ENCODE results near the gene CTDSPL. TPM values are rescaled to one million over a fixed set of nuclear protein-coding genes. Genes with fewer than 3 reads are reported as not detected.
"Not testable (repeated sequence)": the region's sequence is repeated elsewhere in the genome, so short reads cannot be mapped to it uniquely, and the experiment has no call there.

CTDSPL gene
- 10.5 and 10.9 TPM in 2 replicates for total RNA-seq

- intact Hi-C loops (cut with micrococcal nuclease) = loop anchor here (2.0 kb wide), 1 partner anchor 45 kb away; no protein-coding TSS in a partner anchor
Observed at GRCh38 chr3:37861620-37862041, at the start of gene CTDSPL. CTDSPL (plus strand) TSS chr3:37861880; CDS start chr3:37862200, 320 bp downstream.

DNA sequence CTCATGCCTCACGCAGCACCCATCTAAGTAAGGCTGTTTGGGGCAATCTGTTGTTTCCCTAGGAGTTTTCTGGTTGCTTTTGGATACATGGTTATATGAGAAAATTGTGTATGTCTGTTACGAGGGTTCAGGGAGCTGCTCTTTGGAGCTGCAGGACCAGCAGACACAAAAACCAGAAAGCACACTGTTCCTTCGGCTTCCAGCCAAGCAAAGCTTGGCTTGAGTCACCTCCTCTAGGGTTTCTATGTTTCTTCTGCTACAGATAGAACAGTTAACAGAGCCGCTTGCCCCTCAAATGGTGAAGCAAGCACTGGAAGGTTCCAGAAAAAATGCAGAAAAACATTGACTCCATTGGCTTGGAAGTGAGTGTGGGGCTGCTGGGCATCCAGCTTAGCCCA is 49.2 kb upstream of the CTDSPL start:
- intact Hi-C loops (cut with micrococcal nuclease) = no loop called here

DNA sequence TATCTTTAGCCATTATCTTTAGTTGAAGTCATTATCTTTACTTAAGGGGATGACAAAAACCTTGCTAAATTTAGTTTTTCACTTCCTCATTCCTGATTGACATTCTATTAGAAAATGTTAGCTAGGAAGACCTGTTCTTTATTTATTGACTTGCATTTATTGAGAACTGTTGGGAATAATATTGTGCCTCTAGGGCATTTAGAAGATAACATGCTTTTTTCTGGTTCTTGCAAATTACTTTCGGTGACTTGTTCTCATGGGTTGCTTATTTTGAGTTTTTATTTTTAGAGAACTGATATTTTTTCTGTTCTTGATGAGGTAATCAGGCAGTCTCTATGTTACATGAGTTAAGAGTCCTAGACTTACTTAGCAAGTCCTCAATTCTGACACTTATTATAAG is 48.3 kb upstream of the CTDSPL start:
- intact Hi-C loops (cut with micrococcal nuclease) = no loop called here

DNA sequence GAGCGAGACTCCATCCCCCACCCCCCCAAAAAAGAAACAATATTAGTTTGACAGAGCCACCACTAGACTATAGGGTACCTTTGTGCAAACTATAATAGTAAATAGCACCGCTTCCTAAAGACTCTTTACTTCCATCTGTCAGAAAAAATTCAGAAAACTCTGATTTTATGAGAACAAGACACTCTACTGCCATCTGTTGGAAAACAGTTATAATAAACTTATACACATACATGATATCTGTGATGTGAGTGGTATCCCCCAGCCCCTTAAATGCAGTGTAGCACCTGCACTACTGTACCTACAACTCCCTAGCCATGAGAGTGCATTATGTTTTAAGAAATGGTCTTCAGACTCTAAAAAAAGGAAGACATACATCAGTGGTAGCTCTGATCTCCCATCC is 47.1 kb upstream of the CTDSPL start:
- intact Hi-C loops (cut with micrococcal nuclease) = no loop called here

GRCh38 chr3:37815156-37815555 is 46.5 kb upstream of the CTDSPL start:
- intact Hi-C loops (cut with micrococcal nuclease) = not testable (repeated sequence)

GRCh38 chr3:37816271-37816670 is 45.4 kb upstream of the CTDSPL start:
- intact Hi-C loops (cut with micrococcal nuclease) = no loop called here

GRCh38 chr3:37819591-37819990 is 42.1 kb upstream of the CTDSPL start:
- intact Hi-C loops (cut with micrococcal nuclease) = no loop called here

DNA sequence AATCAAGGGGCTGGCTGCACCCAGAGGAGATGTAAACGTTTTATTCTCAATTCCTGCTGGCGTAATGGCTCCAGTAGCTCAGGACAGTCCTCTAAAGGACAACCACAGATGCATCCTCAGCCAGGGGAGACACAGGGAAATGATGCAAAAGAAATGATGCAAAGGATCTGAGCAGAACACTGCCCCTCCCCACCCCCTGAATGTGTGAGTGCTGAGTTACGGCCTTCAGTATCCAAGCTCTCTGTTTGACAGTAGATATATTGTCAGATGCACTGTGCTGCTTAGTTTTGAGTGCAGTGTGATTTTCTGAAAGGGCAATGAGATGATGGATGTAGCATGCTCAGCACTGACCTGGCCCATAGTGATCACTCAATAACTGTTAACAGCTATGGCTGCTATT is 41.4 kb upstream of the CTDSPL start:
- intact Hi-C loops (cut with micrococcal nuclease) = no loop called here

DNA sequence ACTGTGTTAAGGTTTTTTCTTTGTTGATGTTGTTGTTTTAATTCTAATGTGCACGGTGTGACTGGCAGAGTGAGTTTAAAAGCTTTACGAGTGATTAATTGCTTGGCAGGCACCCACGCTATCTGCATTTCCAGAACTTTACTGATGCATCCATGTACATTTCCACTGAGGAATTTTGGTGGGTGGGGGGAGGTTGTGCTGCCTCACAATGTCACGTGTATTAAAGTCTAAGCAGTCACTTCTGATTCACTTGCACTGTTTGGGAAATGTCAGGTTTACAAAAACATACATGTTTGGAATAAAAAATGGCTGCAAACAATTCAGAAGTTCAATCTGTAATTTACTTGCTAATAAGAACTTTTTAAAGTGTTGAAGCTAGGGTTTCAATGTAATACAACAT is 38.5 kb upstream of the CTDSPL start:
- intact Hi-C loops (cut with micrococcal nuclease) = no loop called here

DNA sequence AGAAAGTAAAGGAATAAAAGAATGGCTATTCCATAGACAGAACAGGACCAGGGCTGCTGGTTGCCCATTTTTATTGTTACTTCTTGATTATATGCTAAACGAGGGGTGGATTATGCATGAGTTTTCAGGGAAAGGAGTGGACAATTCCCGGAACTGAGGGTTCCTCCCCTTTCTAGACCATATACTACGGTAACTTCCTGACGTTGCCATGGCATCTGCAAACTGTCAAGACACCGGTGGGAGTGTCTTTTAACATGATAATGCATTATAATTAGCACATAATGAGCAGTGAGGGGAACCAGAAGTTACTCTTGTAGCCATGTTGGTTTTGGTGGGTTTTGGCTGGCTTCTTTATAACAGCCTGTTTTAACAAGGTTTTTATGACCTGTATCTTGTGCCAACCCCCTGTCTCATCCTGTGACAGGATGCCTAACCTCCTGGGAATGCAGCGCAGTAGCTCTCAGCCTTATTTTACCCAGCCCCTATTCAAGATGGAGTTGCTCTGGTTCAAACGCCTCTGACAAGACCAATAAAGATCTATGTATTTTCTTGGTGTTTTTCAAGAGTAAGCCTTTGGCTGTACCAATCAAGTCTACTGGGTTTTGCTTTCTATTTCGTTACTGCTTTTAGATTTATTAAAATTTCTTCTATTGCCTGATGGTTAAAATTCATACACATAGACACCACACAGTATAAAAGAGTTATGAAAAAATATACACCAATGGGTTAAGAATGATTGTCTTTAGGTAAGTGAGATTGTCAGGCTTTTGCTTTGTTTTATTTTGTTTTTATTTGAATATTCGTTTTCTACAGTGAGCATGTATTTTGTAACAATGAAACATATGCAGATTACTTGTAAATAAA is 37.4 kb upstream of the CTDSPL start:
- intact Hi-C loops (cut with micrococcal nuclease) = no loop called here

DNA sequence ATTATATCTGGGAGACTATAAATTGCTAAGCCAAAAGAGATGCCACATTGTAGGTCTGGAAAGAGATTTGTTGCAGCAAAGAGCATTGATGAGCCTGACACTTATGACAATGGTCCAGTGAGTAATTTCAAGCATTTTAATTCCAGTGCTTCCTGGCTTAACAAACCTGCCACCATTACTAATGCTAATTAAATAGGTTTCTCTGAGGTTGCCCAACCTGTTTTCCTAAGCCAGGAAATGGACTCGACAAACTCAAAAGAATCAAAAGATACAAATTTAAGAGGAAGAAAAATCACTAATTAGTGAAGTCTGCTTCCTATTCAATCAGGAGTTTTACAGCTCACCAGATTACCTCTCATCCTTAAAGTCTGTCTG is 36.7 kb upstream of the CTDSPL start:
- intact Hi-C loops (cut with micrococcal nuclease) = no loop called here

- intact Hi-C loops (cut with micrococcal nuclease) = no loop called here
Observed at GRCh38 chr3:37825744-37826400, 35.8 kb upstream of the CTDSPL start.

DNA sequence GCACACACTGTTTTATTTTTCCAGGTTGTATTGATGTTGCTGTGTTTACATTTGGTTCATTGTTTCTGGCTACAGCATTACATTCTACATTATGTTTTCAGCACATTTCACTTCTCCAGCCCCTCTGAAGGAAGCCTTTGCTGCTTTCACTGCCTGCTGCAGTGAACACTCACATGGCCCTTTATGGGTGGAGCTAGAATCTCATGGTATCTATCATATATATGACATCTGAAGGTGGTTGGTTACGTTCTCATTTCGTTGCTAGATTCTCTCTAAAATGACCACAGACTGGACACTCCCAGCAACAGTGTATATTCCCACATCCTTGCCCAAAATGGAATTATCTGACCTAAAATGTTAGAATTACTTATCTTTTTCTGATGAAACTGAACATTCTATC is 35.2 kb upstream of the CTDSPL start:
- intact Hi-C loops (cut with micrococcal nuclease) = no loop called here

DNA sequence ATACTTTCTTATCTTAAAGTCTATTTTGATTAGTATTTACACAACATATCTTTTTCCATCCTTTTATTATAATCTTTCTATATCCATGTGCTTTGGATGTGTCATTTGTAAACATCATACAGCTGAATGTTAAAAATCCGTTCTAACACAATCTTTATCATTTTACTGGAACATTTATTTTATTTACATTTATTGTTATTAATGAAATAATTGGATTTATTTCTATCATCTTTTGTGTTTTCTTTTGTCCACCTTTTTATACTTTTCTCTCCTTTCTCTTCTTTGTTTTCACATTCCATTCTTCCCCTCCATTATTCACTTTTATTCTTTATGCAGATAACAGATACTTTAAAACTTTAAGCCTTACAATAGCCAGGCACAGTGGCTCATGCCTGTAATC is 34.7 kb upstream of the CTDSPL start:
- intact Hi-C loops (cut with micrococcal nuclease) = no loop called here

DNA sequence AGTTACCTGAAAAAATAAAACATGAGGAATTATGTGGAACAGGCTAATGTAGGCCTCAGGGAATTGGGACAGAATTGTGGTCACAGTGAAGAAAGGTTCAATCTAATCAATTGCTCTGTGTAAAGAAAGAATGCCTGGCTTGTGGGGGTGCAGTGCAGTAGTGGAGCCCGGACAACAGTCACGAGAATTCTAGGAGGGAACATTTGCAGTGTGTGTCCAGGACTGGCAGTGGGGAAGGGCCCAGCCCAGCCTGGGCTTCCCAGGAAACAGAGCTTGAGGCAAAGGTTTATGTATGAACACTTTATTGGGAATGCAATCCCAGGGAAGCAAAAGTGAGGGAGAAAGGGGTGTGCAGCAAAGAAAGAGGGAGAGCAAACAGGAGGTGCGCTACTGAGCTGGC is 29.2 kb upstream of the CTDSPL start:
- intact Hi-C loops (cut with micrococcal nuclease) = no loop called here

- intact Hi-C loops (cut with micrococcal nuclease) = no loop called here
Observed at GRCh38 chr3:37833302-37834186, 28.1 kb upstream of the CTDSPL start.

DNA sequence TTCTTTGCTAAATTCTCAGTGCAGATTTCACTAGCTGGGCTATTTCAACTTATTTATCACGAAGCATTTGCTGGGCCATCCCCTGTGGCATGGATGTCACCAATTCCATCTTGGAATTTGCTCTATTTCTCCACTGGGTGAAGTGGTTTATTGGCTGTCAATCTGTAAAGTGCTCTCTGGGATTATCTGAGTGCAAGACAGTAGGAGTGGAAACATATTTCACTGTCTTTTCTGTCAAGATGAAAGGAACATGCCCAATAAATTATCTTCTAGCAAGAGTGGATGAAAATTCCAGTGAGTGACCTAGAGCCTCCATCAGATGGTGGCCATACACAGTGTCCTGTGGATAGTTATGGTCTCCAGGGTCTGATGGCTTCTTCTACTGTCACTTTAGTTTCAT is 25.1 kb upstream of the CTDSPL start:
- intact Hi-C loops (cut with micrococcal nuclease) = no loop called here

DNA sequence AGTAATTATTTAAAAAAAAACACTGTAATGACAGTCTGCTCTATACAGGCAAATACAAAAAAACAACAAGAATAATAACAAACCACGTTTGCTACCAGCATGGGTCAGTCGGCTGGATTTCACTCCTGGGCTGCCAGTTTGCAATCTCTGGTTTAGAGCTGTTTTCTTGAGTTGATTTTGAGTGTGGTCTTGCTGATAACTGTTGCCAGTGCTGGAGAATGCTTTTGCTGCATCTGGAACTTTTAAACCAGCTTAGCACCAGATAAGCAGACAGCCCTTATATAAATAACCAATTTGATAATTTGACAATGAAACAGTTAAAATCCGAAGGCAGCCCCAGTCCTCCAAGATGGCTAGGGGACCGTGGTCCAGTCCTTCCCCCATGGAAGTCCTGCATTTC is 14.0 kb upstream of the CTDSPL start:
- intact Hi-C loops (cut with micrococcal nuclease) = no loop called here

GRCh38 chr3:37849146-37849923 is 12.3 kb upstream of the CTDSPL start:
- intact Hi-C loops (cut with micrococcal nuclease) = no loop called here

DNA sequence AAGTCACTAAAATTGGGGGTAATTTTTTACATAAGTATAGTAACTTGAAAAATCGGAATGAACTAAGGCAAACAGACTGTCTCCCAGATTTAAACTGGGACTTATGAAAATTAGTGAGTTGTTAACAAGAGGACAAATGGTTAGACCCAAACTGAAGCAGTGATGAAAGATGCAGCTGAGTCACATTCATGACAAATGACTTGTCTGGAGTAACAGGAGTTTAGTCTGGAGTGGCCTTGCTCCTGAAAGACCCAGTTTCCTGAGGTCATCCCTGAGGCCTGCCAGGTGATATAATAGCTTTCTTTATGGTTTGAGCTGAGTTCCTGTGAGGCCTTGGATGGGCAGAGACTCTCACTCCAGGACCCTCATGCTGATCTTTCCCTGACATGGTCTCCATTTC is 9.6 kb upstream of the CTDSPL start:
- intact Hi-C loops (cut with micrococcal nuclease) = no loop called here

DNA sequence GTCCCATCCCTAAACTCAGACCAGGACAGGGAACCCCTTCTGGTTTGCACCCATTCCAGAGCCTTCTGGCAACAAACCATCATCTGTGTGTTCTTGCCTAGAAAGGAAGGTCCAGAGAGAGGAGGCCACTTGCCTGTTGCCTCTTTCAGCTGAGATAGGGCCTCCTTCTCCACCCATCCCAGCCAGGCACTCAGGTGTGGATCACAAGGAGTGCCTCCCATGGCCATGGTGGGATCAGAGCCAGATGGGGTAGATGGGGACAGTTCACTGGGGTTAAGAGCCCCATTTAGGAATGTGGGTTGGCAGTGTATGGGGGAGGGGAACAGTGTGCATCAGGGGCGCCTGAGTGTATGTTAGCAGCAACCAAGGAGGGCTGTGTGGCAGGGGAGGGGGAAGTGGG is 8.9 kb upstream of the CTDSPL start:
- intact Hi-C loops (cut with micrococcal nuclease) = no loop called here
